GM19240 (cell line): ENCODE data around the gene ALOX12B.
"Not testable (repeated sequence)": the region's sequence is repeated elsewhere in the genome, so short reads cannot be mapped to it uniquely, and the experiment has no call there.

ENCODE experiments used
- DNase-seq: peaks from one replicate; pipeline ENCODE4 v3.0.0; 2011; ENCODE audit warnings: low spot score; ENCODE audit not compliant: insufficient read length

Gene ALOX12B

DNA sequence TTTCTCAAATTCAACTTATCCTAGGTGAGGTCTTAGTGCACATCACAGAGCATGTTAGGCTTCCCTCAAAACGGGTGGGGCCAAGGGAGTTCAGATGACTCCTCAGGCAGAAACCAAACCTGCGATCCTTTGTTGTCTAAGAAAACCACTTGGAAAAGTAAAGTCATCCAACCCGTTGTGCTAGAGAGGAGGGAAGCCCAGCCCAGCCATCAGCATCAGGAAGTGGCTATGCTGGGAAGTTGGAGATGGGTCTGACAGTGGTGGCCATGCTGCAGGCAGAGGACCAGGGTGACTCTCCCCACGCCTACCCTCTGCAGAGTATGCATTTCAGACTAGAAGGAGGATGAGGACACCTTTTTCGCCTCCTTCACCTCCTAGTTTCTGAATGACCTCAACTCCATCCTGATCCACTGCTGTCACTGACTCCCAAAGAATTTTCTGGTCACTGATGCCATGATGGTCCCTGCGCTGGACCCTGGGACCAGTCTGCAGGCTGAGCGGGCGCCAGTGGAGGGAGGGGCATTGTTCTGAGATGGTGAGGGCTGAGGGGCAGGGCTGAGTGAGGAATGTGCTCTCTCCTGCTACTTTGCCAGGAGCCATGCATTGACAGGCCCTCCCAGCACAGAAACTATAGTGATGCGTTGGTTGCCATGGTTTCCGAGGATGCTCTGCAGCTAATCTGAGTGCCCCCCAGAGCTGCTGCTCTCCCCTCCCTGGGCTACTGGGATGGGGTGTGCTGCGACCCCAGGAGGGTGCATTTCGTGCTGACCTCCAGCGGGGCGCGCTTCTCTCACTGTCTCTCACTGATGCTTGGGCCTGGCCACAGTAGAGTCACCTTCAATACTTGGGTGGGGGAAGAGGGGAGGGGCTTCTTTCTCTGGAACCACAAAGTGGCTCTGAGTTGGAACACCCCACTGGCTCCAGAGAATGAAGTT lies 20.4 kb downstream of the ALOX12B start:
- DNase-seq, result no peak

DNA sequence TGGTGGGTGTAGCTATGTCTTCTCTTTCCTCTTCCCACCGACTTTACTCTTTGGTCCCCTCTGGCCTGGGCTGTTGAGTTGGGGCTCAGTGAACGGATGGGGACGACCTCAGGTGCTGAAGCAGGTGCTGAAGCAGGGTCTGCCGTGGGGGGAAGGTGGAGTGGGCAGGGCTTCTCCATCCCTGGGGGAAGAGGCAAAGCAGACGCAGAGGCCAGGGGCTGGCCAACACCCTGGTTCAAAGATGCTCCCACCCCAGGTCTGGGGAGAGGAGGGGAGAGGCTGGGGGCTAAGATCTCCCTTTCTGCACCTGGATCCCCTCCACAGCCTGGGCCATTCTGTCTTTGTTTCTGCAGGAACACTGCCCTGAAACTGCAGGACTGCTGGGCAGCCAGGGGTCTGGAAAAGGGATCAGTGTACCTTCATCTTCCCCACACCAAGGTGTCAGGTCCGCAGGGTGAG lies 22.9 kb downstream of the ALOX12B start:
- DNase-seq, result no peak

DNA sequence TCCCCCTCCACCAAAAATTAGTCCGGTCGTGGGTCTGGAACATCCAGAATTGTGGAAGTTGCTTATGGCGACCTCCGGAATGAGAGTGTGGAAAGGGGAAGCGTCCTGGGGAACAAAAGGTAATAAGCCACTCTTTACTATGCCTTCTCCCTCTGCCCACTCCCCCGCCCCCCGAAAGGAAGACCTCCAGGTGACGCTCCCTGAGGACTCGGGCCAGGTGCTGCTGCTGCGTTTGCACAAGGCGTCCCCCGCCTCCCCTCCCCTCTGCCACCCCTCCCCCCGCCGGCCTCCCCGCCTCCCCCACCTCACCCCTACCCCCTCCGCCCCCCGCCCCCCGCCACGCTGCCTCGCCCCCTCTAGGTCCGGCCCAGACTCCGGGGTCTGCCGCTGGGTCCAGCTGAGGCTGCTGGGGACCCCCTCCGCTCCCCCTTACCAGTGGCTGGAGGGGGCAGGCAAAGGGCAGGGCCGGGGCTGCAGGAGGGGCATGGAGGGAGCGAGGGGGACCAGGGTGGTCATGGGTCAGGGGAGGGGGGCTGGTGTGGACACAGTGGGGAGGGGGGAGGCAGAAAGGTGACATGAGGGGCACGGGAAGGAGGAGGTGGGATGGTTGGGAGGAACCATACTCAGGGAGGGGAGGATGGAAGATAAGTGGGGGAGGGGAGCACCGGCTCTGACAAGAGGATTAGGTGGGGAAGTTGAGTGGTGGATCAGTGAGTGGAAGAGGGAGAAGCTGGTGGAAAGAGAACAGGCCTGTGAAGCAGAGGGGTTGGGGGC lies 23.6 kb downstream of the ALOX12B start:
- DNase-seq, result no peak

DNA sequence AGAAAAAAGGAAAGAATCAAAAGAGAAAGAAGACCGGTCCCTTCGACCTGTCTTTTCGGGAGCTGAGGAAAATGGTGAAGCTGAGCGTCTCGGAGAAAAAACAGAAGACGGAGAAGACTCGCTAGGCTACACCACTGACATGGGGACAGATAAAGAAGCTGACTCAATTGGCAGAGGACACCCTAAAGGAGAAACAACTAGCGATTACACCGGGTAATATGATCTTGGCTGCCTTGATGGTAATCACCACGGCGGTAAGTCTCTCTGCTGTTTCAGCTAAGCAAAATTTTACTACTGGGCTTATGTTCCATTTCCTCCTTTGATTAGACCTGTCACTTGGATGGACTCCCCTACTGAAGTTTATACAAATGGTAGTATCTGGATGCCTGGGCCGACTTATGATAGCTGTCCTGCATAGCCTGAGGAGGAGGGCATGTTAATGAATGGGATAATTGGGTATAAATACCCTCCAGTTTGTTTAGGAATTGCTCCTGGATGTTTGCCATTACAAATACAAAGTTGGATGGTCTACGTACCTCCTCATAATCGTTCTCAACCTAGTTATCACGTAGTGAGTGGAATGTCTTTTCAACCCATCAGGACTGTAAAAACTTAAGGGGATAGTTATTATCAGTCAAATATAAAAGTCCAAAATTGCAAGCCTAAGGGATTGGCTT lies 24.6 kb downstream of the ALOX12B start:
- DNase-seq, result no peak

DNA sequence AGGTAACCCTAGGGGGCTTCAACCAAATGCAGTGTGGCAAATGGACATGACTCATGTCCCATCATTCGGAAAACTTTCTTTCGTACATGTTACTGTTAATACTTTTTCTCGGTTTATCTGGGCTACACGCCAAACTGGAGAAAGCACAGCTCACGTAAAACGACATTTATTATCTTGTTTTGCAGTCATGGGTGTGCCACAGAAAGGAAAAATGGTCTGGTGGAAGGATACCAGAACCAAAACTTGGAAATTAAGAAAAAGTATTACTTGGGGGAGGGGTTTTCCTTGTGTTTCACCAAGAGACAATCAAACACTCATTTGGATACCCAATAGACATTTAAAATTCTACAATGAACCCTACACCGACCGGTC lies 25.1 kb downstream of the ALOX12B start:
- no peak for DNase-seq

DNA sequence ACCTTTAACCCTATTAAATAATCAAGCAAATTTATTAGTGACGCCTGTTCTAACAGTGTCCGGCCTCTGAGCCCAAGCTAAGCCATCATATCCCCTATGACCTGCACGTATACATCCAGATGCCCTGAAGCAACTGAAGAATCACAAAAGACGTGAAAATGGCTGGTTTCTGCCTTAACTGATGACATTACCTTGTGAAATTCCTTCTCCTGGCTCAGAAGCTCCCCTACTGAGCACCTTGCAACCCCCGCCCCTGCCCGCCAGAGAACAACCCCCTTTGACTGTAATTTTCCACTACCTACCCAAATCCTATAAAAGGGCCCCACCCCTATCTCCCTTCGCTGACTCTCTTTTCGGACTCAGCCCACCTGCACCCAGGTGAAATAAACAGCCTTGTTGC lies 25.7 kb downstream of the ALOX12B start:
- not testable (repeated sequence) for DNase-seq

DNA sequence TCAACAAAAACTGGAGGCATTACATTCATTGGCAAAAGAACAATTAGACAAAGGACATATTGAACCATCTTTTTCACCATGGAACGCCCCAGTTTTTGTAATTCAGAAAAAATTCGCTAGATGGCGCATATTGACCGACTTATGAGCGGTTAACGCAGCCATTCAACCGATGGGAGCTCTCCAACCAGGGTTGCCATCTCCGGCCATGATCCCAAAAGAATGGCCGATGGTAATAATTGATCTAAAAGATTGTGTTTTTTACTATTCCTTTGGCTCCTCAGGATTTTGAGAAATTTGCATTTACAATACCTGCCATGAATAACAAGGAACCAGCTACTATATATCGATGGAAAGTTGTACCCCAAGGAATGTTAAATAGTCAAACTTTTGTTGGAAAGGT lies 27.2 kb downstream of the ALOX12B start:
- peak; percentile 60 for DNase-seq

DNA sequence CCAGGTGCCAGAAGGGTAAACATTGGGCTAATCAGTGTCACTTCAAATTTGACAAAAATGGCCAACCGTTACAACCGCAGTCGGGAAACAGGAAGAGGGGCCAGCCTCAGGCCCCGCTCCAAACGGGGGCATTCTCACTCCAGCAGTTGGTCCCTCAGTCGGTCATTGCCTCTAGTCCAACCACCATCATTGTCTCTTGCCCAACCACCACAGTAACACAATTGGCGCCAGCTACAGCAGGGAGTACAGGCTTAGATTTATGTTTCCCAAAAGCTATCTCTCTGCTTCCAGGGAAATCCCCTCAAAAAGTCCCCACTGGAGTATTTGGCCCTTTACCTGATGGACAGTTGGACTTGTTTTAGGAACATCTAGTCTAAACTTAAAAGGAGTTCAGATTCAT lies 28.4 kb downstream of the ALOX12B start:
- no peak for DNase-seq

DNA sequence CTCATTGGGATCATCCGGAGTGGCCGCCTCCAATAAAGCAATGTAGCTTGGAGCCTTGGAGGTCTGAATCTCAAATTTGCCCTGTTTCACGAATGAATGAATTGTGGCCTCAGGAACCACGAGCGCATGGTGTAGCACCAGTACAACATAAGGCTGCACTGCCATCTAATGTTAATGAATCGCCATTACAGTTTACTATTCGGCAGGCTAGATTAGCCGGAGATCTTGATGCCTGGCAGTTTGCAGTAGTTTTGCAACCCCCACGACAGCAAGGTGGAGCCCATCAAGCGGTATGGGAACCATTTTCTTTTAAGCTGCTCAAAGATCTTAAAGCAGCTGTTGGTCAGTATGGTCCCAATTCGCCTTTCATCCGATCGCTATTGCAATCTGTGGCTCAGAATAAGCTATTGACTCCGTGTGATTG lies 29.8 kb downstream of the ALOX12B start:
- DNase-seq, result peak; percentile 69

DNA sequence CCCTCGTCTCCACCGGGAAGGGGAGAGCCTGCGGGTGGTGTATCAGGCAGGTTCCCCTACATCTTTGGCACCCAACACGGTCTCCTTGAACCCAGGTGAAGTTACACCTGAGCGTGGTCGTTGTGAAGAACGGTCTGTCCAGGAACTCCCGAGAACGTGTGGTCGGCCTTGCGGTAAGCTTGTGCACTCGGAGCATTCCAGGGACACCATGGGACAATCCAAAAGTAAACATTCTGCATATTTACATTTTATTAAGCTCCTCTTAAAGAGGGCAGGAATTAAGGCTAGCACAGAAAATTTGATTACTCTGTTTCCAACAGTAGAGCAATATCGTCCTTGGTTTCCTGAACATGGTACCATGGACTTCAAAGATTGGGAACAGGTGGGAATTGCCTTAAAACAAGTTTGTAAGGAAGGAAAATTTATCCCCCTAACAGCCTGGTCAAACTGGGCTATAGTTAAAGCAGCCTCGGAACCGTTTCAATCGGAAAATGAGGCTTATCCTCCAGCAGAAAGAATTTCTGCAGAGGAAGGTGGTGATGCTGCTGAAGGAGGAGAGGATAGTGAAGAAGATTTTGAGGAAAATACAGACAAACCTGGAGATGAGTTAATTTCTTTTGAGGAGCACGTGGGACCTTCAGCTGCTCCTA lies 30.4 kb downstream of the ALOX12B start:
- DNase-seq, result no peak

DNA sequence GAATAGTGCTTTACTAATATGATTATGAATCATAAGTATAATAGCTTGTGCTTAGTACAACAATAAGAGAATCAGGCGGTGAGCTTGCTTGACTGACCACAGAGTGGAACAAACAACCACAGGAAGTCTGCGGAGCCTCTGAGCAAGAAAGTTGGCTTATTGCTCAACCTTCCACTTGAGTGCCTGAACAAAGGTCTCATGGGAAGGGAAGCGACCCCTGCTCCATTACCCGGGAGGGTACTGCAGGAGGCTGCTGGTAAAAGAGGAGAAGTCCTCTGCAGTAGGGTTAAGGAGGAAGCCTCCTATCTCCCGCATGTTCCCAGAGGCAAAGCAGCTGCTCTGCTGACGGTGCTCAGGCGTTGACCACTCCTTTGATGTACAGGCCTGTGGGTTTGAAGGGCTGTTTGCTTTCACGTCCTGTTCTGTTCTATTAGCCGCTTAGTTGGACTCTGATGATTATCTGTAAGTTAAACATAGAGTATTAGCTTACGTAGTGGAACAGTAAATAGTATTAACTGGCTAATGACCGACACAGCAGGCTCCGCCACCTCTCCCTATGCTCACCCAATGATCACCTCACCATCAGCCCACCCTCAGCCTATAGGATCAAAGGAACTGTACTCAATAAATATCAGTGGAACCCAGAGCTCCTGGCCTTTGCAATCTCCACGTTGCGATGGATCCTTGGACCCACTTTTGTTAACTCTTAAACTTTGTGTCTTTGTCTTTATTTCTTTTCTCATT lies 31.1 kb downstream of the ALOX12B start:
- no peak for DNase-seq

DNA sequence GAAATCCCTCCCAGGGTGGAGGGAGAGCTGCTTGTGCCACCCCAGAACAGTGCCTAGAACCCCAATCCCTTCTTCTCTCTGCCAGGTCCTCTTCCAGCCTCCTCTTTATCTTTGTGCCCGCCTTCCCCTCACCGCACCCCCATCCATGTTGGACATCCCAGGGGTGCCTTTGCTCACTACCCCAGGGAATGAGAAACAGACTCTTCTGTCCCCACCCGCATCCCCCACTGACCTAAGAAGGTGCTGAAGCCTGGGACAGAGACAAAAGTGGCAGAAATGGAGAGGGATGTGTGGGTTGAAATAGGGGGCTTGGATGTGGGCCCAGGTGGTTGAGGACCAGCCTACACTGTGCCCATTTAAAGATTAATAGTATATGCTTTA lies 31.7 kb downstream of the ALOX12B start:
- no peak for DNase-seq

DNA sequence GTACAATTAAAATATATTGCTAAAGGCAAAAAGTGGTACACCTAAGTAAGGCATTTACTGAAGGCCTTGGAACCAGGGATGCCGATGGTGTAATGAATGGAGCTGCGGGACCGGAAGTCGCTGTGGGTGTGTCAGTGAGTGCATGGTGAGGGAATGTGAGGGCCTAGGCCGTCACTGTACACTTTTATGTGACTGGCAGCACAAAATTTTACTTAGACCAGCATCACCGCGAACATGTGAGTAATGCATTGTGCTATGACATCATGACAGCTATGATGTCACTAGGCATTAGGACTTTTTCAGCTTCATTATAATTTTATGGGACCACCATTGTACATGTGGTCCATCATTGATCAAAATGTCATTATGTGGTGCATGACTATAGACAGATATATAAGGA lies 33.9 kb downstream of the ALOX12B start:
- DNase-seq, result no peak

DNA sequence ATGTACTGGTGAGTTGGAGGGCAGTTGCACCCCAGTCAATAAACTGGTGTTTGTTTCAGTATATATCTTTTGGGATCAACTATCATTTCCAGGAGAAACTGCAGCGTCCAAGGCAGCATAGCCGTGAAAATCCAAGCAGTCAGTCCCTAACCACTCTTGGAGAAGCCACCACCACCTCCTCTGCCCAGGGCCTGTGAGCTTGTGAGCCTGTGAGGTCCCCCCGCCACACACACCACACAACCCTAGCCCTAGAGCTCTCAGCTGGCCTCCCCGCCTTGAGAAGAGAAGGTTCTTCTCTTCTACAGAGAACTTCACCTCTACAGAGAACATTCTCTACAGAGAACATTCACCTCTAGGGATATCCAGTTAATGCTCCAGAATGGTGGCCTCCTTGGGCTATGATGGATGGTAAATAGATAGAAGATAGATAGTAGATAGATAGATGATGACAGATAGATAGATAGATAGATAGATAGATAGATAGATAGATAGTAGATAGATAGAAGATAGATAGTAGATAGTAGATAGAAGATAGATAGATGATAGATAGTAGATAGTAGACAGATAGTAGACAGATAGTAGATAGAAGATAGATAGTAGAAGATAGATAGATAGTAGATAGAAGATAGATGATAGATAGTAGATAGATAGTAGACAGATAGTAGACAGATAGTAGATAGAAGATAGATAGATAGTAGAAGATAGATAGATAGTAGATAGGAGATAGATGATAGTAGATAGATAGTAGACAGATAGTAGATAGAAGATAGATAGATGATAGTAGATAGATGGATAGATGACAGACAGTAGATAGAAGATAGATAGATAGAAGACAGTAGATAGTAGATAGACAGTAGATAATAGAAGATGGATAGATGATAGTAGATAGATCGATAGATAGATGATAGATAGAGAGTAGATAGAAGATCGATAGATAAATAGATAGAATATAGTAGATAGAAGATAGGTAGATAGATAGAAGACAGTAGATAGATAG lies 35.0 kb downstream of the ALOX12B start:
- DNase-seq, result no peak

DNA sequence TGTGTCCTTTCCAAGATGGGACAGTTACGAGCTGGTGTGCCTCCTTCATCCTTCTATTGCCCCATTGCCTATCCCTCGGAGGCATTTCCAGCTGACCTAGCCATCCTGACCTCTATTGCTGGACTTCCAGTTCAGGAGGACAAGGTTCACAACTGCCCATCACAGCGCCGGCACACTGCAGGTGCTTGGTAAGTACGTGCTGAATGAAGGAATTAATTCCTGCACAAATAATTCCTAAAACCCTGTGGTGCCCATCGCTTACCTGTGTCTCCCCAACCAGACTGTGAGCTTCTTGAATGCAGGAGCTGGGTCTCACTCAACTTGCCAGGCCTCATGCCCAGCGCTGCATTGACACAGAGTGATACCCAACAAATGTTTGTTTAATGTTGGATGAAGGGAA lies 35.7 kb downstream of the ALOX12B start:
- no peak for DNase-seq

DNA sequence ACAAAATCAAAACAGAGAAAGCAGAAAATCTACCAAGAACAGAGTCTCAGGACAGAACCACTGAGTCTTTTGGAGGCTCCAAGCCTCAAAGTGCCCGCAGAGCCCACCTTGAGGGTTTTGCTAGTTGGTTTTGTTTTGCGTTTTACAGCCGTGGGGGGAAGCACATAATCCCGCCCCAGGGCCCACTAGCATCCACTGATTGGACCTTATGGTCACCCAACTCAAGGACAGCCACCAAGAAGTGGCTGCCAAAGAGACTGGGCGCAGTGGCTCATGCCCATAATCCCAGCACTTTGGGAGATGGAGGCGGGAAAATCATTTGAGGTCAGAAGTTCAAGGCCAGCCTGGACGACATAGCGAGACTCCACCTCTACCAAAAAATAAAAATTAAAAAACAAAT lies 38.8 kb downstream of the ALOX12B start:
- no peak for DNase-seq

DNA sequence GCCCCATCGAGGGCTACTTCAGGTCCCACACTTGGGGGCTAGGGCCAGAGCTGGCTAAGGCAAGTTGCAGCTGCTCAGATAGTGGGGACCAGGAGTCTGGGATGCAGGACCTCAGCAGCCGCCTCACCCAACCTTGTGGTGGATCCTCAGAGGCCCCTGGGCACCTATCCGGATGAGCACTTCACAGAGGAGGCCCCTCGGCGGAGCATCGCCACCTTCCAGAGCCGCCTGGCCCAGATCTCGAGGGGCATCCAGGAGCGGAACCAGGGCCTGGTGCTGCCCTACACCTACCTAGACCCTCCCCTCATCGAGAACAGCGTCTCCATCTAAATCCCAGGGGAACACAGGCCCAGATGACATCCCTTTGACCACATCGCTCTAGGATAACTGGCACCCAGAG lies 39.3 kb downstream of the ALOX12B start:
- DNase-seq, result no peak

DNA sequence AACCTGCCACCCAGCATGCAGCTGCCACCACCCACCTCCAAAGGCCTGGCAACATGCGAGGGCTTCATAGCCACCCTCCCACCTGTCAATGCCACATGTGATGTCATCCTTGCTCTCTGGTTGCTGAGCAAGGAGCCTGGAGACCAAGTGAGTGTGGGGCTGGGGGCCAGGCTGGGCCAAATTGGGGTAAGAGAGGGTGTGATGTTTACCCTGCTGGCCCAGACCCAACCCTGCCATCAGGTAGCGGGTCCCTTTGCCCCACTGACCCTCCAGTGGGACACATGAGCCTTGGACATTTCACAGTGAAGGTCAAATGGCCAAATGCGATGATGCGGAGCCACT lies 39.8 kb downstream of the ALOX12B start:
- DNase-seq, result no peak

DNA sequence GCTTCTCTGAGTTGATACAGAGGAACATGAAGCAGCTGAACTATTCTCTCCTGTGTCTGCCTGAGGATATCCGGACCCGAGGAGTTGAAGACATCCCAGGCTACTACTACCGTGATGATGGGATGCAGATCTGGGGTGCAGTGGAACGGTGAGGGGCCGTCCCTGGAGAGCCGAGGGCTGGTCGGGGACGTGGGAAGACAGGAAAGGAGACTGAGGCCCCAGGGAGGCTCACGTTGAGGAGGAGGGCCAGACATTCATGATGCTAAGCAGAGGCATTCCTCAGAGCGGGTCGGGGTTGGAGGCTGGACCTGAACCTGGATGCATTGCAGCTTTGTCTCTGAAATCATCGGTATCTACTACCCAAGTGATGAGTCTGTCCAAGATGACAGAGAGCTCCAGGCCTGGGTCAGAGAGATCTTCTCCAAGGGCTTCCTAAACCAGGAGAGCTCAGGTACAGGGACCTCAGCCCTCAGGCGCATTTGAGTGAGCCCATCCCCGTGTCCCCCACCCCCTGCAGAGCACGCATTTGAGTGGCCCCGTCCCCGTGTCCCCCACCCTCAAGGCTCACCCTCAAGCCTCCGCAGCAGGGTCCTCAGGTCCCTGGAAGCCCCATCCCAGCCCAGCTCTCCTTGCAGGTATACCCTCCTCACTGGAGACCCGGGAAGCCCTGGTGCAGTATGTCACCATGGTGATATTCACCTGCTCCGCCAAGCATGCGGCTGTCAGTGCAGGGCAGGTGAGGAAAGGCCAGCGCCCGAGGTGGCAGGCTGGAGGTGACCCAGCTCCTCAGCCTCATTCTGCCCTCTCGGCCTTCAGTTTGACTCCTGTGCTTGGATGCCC lies 40.4 kb downstream of the ALOX12B start:
- no peak for DNase-seq
